ENCODE results near the gene RBP5.

RBP5 gene

GRCh38 chr12:7144414-7145120 is 15.9 kb upstream of the RBP5 start:
- ChIA-PET POLR2A (no interaction called here), CTCF (interaction anchor here (0.5 to 3.5 kb wide), 28 partner anchors 9 to 717 kb away, joined by 3 to 43 read pairs (median 4); partner anchors contain the start of genes C12orf57, C1RL, PEX5 and RNU7-1)

GRCh38 chr12:7143564-7143963 is 14.9 kb upstream of the RBP5 start:
- Histone ChIP-seq H3K4me1 (ENCODE audit: control insufficient read depth, insufficient read depth, low read length) (no peaks in the 10 kb centered on the region), H3K36me3 (ENCODE audit: control insufficient read depth in 2 of 2, insufficient read depth in 1 of 2, low read length in 2 of 2) (peaks cover 3 to 65% of the 10 kb centered on the region in 2 experiments; a peak in 2 of 3 replicates), H3K4me3 (ENCODE audit: low read depth, low read length) (no peak overlapping the region), H3K27ac (ENCODE audit: extremely low read depth, low read depth, low read length) (no peak overlapping the region), H3K9me3 (ENCODE audit: control insufficient read depth, insufficient read depth, low read depth, low read length) (no peaks in the 10 kb centered on the region)
- CTCF ChIA-PET, result interaction anchor here (0.6 to 3.5 kb wide), 12 partner anchors 11 to 199 kb away, joined by 3 to 43 read pairs (median 6); partner anchors contain the start of genes C12orf57, C1RL, PEX5 and RNU7-1
- no peak for TF ChIP-seq SETDB1 (IDR thresholded peaks at IDR 0.05; ENCODE audit: insufficient read length, low read length)
- TF ChIP-seq ZNF704 (tag by site-specific recombination; IDR thresholded peaks at IDR 0.05), result no peak
- TF ChIP-seq AEBP2 (tag by site-specific recombination; IDR thresholded peaks at IDR 0.05; ENCODE audit: borderline replicate concordance), result no peak
- no peak for TF ChIP-seq ZNF433 (tag by site-specific recombination; IDR thresholded peaks at IDR 0.05; ENCODE audit: low read depth)
- no peak for TF ChIP-seq ZNF571 (tag by site-specific recombination; IDR thresholded peaks at IDR 0.05)
- no peak for TF ChIP-seq PRDM2 (tag by site-specific recombination; IDR thresholded peaks at IDR 0.05; ENCODE audit: borderline replicate concordance)
- TF ChIP-seq KLF8 (tag by site-specific recombination; IDR thresholded peaks at IDR 0.05), result no peak
- TF ChIP-seq ZNF610 (tag by site-specific recombination; IDR thresholded peaks at IDR 0.05; ENCODE audit: borderline replicate concordance), result no peak
- TF ChIP-seq ZNF658 (tag by site-specific recombination; IDR thresholded peaks at IDR 0.05), result no peak
- TF ChIP-seq HOXD13 (CRISPR knock-in tag; IDR thresholded peaks at IDR 0.05; ENCODE audit: borderline replicate concordance), result no peak
- TF ChIP-seq ZNF423 (tag by site-specific recombination; IDR thresholded peaks at IDR 0.05), result no peak
- no peak for TF ChIP-seq ZNF341 (tag by site-specific recombination; IDR thresholded peaks at IDR 0.05; ENCODE audit: low read depth)
- no peak for TF ChIP-seq RBAK (tag by site-specific recombination; IDR thresholded peaks at IDR 0.05)
- no peak for TF ChIP-seq ZNF391 (tag by site-specific recombination; IDR thresholded peaks at IDR 0.05; ENCODE audit: borderline replicate concordance, low read depth)
- no peak for TF ChIP-seq ZNF654 (tag by site-specific recombination; IDR thresholded peaks at IDR 0.05; ENCODE audit: low read depth)
- no peak for TF ChIP-seq ZXDB (tag by site-specific recombination; IDR thresholded peaks at IDR 0.05)
- TF ChIP-seq ZNF792 (tag by site-specific recombination; IDR thresholded peaks at IDR 0.05), result no peak
- TF ChIP-seq ZNF830 (tag by site-specific recombination; IDR thresholded peaks at IDR 0.05; ENCODE audit: low read depth), result no peak
- no peak for TF ChIP-seq ZIC2 (tag by site-specific recombination; IDR thresholded peaks at IDR 0.05)
- POLR2A ChIA-PET, result no interaction called here

More at GRCh38 chr12:7144414-7145120, 15.9 kb upstream of the RBP5 start:
- Histone ChIP-seq H3K4me3 (ENCODE audit: low read depth, low read length) (no peak overlapping the region), H3K4me1 (ENCODE audit: control insufficient read depth, insufficient read depth, low read length) (no peaks in the 10 kb centered on the region), H3K27ac (ENCODE audit: extremely low read depth, low read depth, low read length) (no peak overlapping the region), H3K36me3 (ENCODE audit: control insufficient read depth in 2 of 2, insufficient read depth in 1 of 2, low read length in 2 of 2) (peaks cover 3 to 68% of the 10 kb centered on the region in 2 experiments; a peak in 2 of 3 replicates), H3K9me3 (ENCODE audit: control insufficient read depth, insufficient read depth, low read depth, low read length) (no peaks in the 10 kb centered on the region)
- TF ChIP-seq ZNF654 (tag by site-specific recombination; IDR thresholded peaks at IDR 0.05; ENCODE audit: low read depth), result peak; percentile 61
- no peak for TF ChIP-seq SCRT1 (tag by site-specific recombination; IDR thresholded peaks at IDR 0.05; ENCODE audit: borderline replicate concordance)
